PC-3 (cell line): ENCODE data around the gene KCNK16.

ENCODE experiments used
- CTCF ChIP-seq: fragments of 300-600 bp; sonication (generic); conservative IDR thresholded peaks from 2 replicates; pipeline ENCODE4 v1.5.1; 2017; ENCODE audit warnings: antibody characterized with exemption, low read depth, mild to moderate bottlenecking, low read length
- EZH2 ChIP-seq: fragments of 300-600 bp; sonication (generic); IDR thresholded peaks from one replicate; pipeline ENCODE4 v1.6.1; 2017; ENCODE audit warnings: antibody characterized with exemption, mild to moderate bottlenecking, low read length; ENCODE audit not compliant: unreplicated experiment
- EZH2phosphoT487 ChIP-seq: fragments of 300-600 bp; sonication (generic); IDR thresholded peaks from 2 replicates; pipeline ENCODE4 v1.6.1; 2018; ENCODE audit warnings: mild to moderate bottlenecking, antibody characterized with exemption, low read length, borderline replicate concordance

GRCh38 chr6:39348740-39349139 lies 26.2 kb upstream of the KCNK16 start:
- no peak for TF ChIP-seq CTCF
- TF ChIP-seq EZH2, result no peak
- TF ChIP-seq EZH2phosphoT487, result no peak
